H9 (cell line): ENCODE data around the gene ATP5F1B. TPM values are rescaled to one million over a fixed set of nuclear protein-coding genes. Genes with fewer than 3 reads are reported as not detected.

Source experiments
- DNase-seq: peaks from one replicate; pipeline ENCODE4 v3.0.0-alpha.2; 2017
- H2AFZ ChIP-seq: one replicate; pipeline ENCODE4 v1.6.1; 2013; ENCODE audit warnings: mild to moderate bottlenecking, low read length, control low read depth, moderate library complexity
- H2AK5ac ChIP-seq: 2 replicates; pipeline ENCODE4 v1.6.1; 2013; ENCODE audit warnings: low read length, control low read depth, mixed read lengths; ENCODE audit not compliant: insufficient read length
- H2BK120ac ChIP-seq: one replicate; pipeline ENCODE4 v1.6.1; 2013; ENCODE audit warnings: low read depth, mild to moderate bottlenecking, low read length, control low read depth, inconsistent platforms; ENCODE audit not compliant: poor library complexity, severe bottlenecking
- H2BK12ac ChIP-seq: 2 replicates; pipeline ENCODE4 v1.6.1; 2013; ENCODE audit warnings: low read length, control low read depth, mixed read lengths, low read depth; ENCODE audit not compliant: insufficient read length
- H2BK15ac ChIP-seq: 2 replicates; pipeline ENCODE4 v1.6.1; 2013; ENCODE audit warnings: low read depth, low read length, control low read depth
- H2BK20ac ChIP-seq: one replicate; pipeline ENCODE4 v1.6.1; 2013; ENCODE audit warnings: low read depth, mild to moderate bottlenecking, low read length, control low read depth, inconsistent platforms; ENCODE audit not compliant: poor library complexity, severe bottlenecking
- H2BK5ac ChIP-seq: 2 replicates; pipeline ENCODE4 v1.6.1; 2013; ENCODE audit warnings: low read length, control low read depth, mixed read lengths; ENCODE audit not compliant: insufficient read length
- H3K14ac ChIP-seq: 2 replicates; pipeline ENCODE4 v1.6.1; 2013; ENCODE audit warnings: low read length, control low read depth; ENCODE audit not compliant: insufficient read depth
- H3K18ac ChIP-seq: 2 replicates; pipeline ENCODE4 v1.6.1; 2013; ENCODE audit warnings: low read depth, mild to moderate bottlenecking, mixed read lengths, low read length, control low read depth; ENCODE audit not compliant: insufficient read length
- H3K23ac ChIP-seq: 2 replicates; pipeline ENCODE4 v1.6.1; 2013; ENCODE audit warnings: low read length, control low read depth, mixed read lengths, low read depth; ENCODE audit not compliant: insufficient read length
- H3K23me2 ChIP-seq: 2 replicates; pipeline ENCODE4 v1.6.1; 2013; ENCODE audit warnings: low read depth, mild to moderate bottlenecking, mixed read lengths, low read length, control low read depth; ENCODE audit not compliant: insufficient read length, poor library complexity, severe bottlenecking
- H3K27ac ChIP-seq: 2 replicates; pipeline ENCODE4 v1.5.1; 2013; ENCODE audit warnings: low read length, control low read depth, mixed read lengths, low read depth; ENCODE audit not compliant: insufficient read length
- H3K27me3 ChIP-seq: 2 replicates; pipeline ENCODE4 v1.6.1; 2013; ENCODE audit warnings: low read length, control low read depth, inconsistent platforms; ENCODE audit not compliant: insufficient read depth
- H3K4ac ChIP-seq: 2 replicates; pipeline ENCODE4 v1.6.1; 2013; ENCODE audit warnings: low read depth, mild to moderate bottlenecking, control low read depth, inconsistent platforms, low read length, moderate library complexity
- H3K4me1 ChIP-seq: 2 replicates; pipeline ENCODE4 v1.6.1; 2013; ENCODE audit warnings: low read length, control low read depth, inconsistent platforms; ENCODE audit not compliant: insufficient read depth
- H3K4me2 ChIP-seq: 2 replicates; pipeline ENCODE4 v1.6.1; 2013; ENCODE audit warnings: low read length, control low read depth, mixed read lengths; ENCODE audit not compliant: insufficient read length, insufficient read depth
- H3K56ac ChIP-seq: 2 replicates; pipeline ENCODE4 v1.6.1; 2013; ENCODE audit warnings: low read depth, mild to moderate bottlenecking, mixed read lengths, low read length, control low read depth; ENCODE audit not compliant: insufficient read length
- H3K79me1 ChIP-seq: 2 replicates; pipeline ENCODE4 v1.6.1; 2013; ENCODE audit warnings: low read depth, mild to moderate bottlenecking, moderate library complexity, low read length, control low read depth, inconsistent platforms; ENCODE audit not compliant: insufficient read depth, poor library complexity, severe bottlenecking
- H3K79me2 ChIP-seq: 2 replicates; pipeline ENCODE4 v1.6.1; 2013; ENCODE audit warnings: low read length, control low read depth, inconsistent platforms; ENCODE audit not compliant: insufficient read depth
- H3K9ac ChIP-seq: 2 replicates; pipeline ENCODE4 v1.6.1; 2013; ENCODE audit warnings: low read length, control low read depth, mixed read lengths; ENCODE audit not compliant: insufficient read length; ENCODE audit errors: extremely low read depth
- H3K9me3 ChIP-seq: one replicate; pipeline ENCODE4 v1.6.1; 2013; ENCODE audit warnings: low read depth, low read length, inconsistent platforms; ENCODE audit not compliant: control insufficient read depth
- H3T11ph ChIP-seq: one replicate; pipeline ENCODE4 v1.6.1; 2013; ENCODE audit warnings: mild to moderate bottlenecking, low read length, control low read depth, inconsistent platforms
- H4K20me1 ChIP-seq: one replicate; pipeline ENCODE4 v1.6.1; 2013; ENCODE audit not compliant: control insufficient read depth, insufficient read length, insufficient read depth
- H4K5ac ChIP-seq: 2 replicates; pipeline ENCODE4 v1.6.1; 2013; ENCODE audit warnings: low read depth, mild to moderate bottlenecking, mixed read lengths, low read length, control low read depth; ENCODE audit not compliant: insufficient read length
- H4K8ac ChIP-seq: replicated peaks from 2 replicates; pipeline ENCODE4 v1.6.1; 2013; ENCODE audit warnings: low read length, control low read depth, mixed read lengths, low read depth; ENCODE audit not compliant: insufficient read length
- H4K91ac ChIP-seq: 2 replicates; pipeline ENCODE4 v1.6.1; 2013; ENCODE audit warnings: low read depth, mild to moderate bottlenecking, moderate library complexity, mixed read lengths, low read length, control low read depth; ENCODE audit not compliant: insufficient read length
- H3K27ac Mint-ChIP-seq, 3 experiments: 2 replicates in 2 of 3; 3 replicates in 1 of 3; pipeline ENCODE4 v1.8.0; 2020 to 2021; ENCODE audit warnings: mixed read lengths in 3 of 3, mild to moderate bottlenecking in 1 of 3, moderate library complexity in 1 of 3
- H3K27me3 Mint-ChIP-seq: 2 replicates; pipeline ENCODE4 v1.8.0; 2021; ENCODE audit warnings: low read depth, mild to moderate bottlenecking, moderate library complexity, mixed read lengths
- H3K36me3 Mint-ChIP-seq, 3 experiments: 2 replicates in 2 of 3; 3 replicates in 1 of 3; pipeline ENCODE4 v1.8.0; 2020 to 2021; ENCODE audit warnings: low read depth in 3 of 3, mixed read lengths in 3 of 3; ENCODE audit not compliant: insufficient read depth in 1 of 3
- H3K4me1 Mint-ChIP-seq, 2 experiments: 2 replicates each; pipeline ENCODE4 v1.8.0; 2020; ENCODE audit warnings: mixed read lengths in 2 of 2
- H3K4me3 Mint-ChIP-seq, 2 experiments: 2 replicates in 1 of 2; 3 replicates in 1 of 2; pipeline ENCODE4 v1.8.0; 2020 to 2021; ENCODE audit warnings: mild to moderate bottlenecking in 2 of 2, mixed read lengths in 2 of 2, moderate library complexity in 1 of 2
- H3K9me3 Mint-ChIP-seq, 2 experiments: 2 replicates in 1 of 2; 3 replicates in 1 of 2; pipeline ENCODE4 v1.8.0; 2020; ENCODE audit warnings: mild to moderate bottlenecking in 2 of 2, mixed read lengths in 2 of 2, moderate library complexity in 1 of 2
- WGBS: extraction: QIAGEN DNeasy Blood & Tissue Kit; methylation state at CpG from one replicate; pipeline ENCODE4 v1.1.7; 2013; ENCODE audit warnings: missing lambda C conversion rate, low lambda C conversion rate, mixed read lengths; ENCODE audit not compliant: insufficient read length; ENCODE audit errors: extremely low coverage; 5-methylcytosine and 5-hydroxymethylcytosine counted together
- total RNA-seq: library from RNA; stranded (reverse); gene quantifications from 2 replicates; pipeline ENCODE4 v1.2.1, GENCODE V29; 2021
- TF ChIP-seq, protein P1 (sequence below): fragments of 200-600 bp; sonication (generic); conservative IDR thresholded peaks from 3 replicates; pipeline ENCODE4 v1.8.0; 2021; ENCODE audit warnings: antibody characterized with exemption, mild to moderate bottlenecking

ATP5F1B gene
- total RNA-seq, 1 experiment from 2014 or later: 927 TPM

- H3K18ac ChIP-seq: no peak overlapping the region
- H3K27ac Mint-ChIP-seq: peak overlapping the region in 1 of 3 experiments; percentile 17; a peak in 2 of 7 replicates
- no peak overlapping the region for H2BK12ac ChIP-seq
- no peak overlapping the region for H3K4me2 ChIP-seq
- peaks cover 12% of the 10 kb centered on the region; the same call in 1 of the 2 replicates for H3K4me1 ChIP-seq
- no peak overlapping the region for H3K9ac ChIP-seq
- no peak overlapping the region for H2AFZ ChIP-seq
- H3K56ac ChIP-seq: no peak overlapping the region
- no peak overlapping the region for H3K4ac ChIP-seq
- H3K27ac ChIP-seq: no peak overlapping the region
- no CpG with 5 or more reads among the region's 5 CpGs for WGBS
- DNase-seq: no peak
- no peak overlapping the region for H3T11ph ChIP-seq
- no peak overlapping the region for H2BK5ac ChIP-seq
- no peaks in the 10 kb centered on the region for H3K9me3 Mint-ChIP-seq
- H4K91ac ChIP-seq: no peak overlapping the region
- no peak overlapping the region for H2BK15ac ChIP-seq
- H3K27me3 ChIP-seq: no peaks in the 10 kb centered on the region
- H4K5ac ChIP-seq: no peak overlapping the region
- H3K79me2 ChIP-seq: no peaks in the 10 kb centered on the region
- no peaks in the 10 kb centered on the region for H3K79me1 ChIP-seq
- H3K14ac ChIP-seq: no peak overlapping the region
- no peaks in the 10 kb centered on the region for H3K23me2 ChIP-seq
- H2BK20ac ChIP-seq: no peak overlapping the region
- H4K8ac ChIP-seq: no peak overlapping the region
- no peak overlapping the region for H2BK120ac ChIP-seq
- TF ChIP-seq, protein P1, sequence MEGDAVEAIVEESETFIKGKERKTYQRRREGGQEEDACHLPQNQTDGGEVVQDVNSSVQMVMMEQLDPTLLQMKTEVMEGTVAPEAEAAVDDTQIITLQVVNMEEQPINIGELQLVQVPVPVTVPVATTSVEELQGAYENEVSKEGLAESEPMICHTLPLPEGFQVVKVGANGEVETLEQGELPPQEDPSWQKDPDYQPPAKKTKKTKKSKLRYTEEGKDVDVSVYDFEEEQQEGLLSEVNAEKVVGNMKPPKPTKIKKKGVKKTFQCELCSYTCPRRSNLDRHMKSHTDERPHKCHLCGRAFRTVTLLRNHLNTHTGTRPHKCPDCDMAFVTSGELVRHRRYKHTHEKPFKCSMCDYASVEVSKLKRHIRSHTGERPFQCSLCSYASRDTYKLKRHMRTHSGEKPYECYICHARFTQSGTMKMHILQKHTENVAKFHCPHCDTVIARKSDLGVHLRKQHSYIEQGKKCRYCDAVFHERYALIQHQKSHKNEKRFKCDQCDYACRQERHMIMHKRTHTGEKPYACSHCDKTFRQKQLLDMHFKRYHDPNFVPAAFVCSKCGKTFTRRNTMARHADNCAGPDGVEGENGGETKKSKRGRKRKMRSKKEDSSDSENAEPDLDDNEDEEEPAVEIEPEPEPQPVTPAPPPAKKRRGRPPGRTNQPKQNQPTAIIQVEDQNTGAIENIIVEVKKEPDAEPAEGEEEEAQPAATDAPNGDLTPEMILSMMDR: peak; percentile 27; the same call in 2 of the 3 replicates
- peaks cover 0 to 15% (median 2%) of the 10 kb centered on the region in 3 experiments; a peak in 3 of 7 replicates for H3K36me3 Mint-ChIP-seq
- peaks cover 29 to 38% of the 10 kb centered on the region in 2 experiments for H3K4me1 Mint-ChIP-seq
- H3K23ac ChIP-seq: no peak overlapping the region
- H3K27me3 Mint-ChIP-seq: no peaks in the 10 kb centered on the region
- H4K20me1 ChIP-seq: peaks cover 3% of the 10 kb centered on the region
- no peak overlapping the region for H2AK5ac ChIP-seq
- H3K4me3 Mint-ChIP-seq: no peak overlapping the region
- H3K9me3 ChIP-seq: no peaks in the 10 kb centered on the region
Measured at GRCh38 chr12:56591126-56591525, 54.7 kb downstream of the ATP5F1B start.
